Kidney tubule cell (primary cell): ENCODE measurements around the gene TMEM141.
"Not testable (repeated sequence)": the region's sequence is repeated elsewhere in the genome, so short reads cannot be mapped to it uniquely, and the experiment has no call there.

Experiments used
- DNase-seq: peaks from one replicate; pipeline ENCODE4 v3.0.0-alpha.2; 2018; ENCODE audit warnings: low spot score

The TMEM141 gene

GRCh38 chr9:136794281-136794999 is 3.3 kb downstream of the TMEM141 start:
- DNase-seq: no peak

- no peak for DNase-seq
These were observed 3.8 kb downstream of the TMEM141 start for GRCh38 chr9:136795000-136795348.

- no peak for DNase-seq
These were observed 5.2 kb downstream of the TMEM141 start, which contains the start of gene CCDC183 for GRCh38 chr9:136796238-136796774. TSS of gene CCDC183 (plus strand) at chr9:136796338. CDS start at chr9:136796398, 60 bp downstream.

GRCh38 chr9:136796775-136797347 is 5.7 kb downstream of the TMEM141 start:
- DNase-seq: not testable (repeated sequence)

- DNase-seq: no peak
These were observed 7.5 kb downstream of the TMEM141 start for GRCh38 chr9:136798708-136799078.

- peak; percentile 8 for DNase-seq
These were observed 8.1 kb downstream of the TMEM141 start for GRCh38 chr9:136799079-136799853.

- peak; percentile 82 for DNase-seq
These were observed 8.9 kb downstream of the TMEM141 start for GRCh38 chr9:136799854-136800657.

GRCh38 chr9:136802321-136802720 is 11.2 kb downstream of the TMEM141 start:
- no peak for DNase-seq

- DNase-seq: not testable (repeated sequence)
These were observed 11.9 kb downstream of the TMEM141 start for GRCh38 chr9:136803009-136803550.

GRCh38 chr9:136803551-136804508 is 12.7 kb downstream of the TMEM141 start:
- DNase-seq: no peak

- DNase-seq: no peak
These were observed 13.5 kb downstream of the TMEM141 start for GRCh38 chr9:136804509-136805206.

- DNase-seq: no peak
These were observed 14.1 kb downstream of the TMEM141 start for GRCh38 chr9:136805207-136805740.

- DNase-seq: no peak
These were observed 14.9 kb downstream of the TMEM141 start for GRCh38 chr9:136806067-136806466.

GRCh38 chr9:136806631-136807201 is 15.6 kb downstream of the TMEM141 start:
- no peak for DNase-seq

- peak; percentile 83 for DNase-seq
These were observed 16.3 kb downstream of the TMEM141 start, which contains the start of gene RABL6 for GRCh38 chr9:136807281-136808074. TSS of gene RABL6 (plus strand) at chr9:136807948. CDS start at chr9:136808197, 249 bp downstream.

- peak; percentile 47 for DNase-seq
These were observed 17.1 kb downstream of the TMEM141 start for GRCh38 chr9:136808075-136808805.

- peak; percentile 45 for DNase-seq
These were observed 17.6 kb downstream of the TMEM141 start for GRCh38 chr9:136808806-136809158.
